GM19043 (cell line): ENCODE measurements around the gene GRIN3B.

Source experiments
- ATAC-seq: cut with Tn5 transposase; IDR thresholded peaks from one replicate; pipeline ENCODE4 v1.9.1; 2021; ENCODE audit warnings: low read depth; ENCODE audit not compliant: unreplicated experiment

GRIN3B gene

DNA sequence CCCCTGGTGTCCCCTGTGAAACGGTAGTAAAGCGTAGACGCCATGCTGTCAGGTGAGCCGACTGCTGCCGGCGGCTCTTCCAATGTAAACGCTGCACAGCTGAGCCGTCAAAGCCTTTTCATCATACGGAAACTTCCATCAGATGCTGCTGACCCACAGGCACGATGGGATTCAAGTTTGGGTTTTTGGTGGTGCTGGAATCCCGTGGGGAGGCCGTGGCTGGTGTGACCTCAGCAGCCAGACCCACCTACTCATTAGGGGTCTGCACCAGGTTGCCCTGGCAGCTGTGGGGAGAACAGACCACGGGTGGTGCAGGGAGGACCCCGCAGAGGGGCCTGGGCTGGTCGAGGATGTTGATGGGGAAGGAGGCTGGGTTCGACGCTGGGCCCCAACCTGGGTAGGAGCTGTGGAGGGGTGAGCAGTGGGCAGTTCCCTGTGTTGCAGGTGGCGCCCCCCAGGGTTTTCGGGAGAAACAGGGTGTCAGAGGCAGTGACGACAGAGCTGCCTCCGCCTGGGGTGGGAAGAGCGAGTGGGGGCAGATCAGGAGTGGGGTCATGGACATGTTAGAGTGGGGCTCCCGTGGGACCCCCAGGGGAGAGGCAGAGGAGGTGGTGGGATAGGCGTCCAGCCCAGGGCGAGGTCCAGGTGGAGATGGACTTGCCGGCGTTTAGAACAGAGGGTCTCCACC is 6.6 kb downstream of the GRIN3B start:
- no peak for ATAC-seq

DNA sequence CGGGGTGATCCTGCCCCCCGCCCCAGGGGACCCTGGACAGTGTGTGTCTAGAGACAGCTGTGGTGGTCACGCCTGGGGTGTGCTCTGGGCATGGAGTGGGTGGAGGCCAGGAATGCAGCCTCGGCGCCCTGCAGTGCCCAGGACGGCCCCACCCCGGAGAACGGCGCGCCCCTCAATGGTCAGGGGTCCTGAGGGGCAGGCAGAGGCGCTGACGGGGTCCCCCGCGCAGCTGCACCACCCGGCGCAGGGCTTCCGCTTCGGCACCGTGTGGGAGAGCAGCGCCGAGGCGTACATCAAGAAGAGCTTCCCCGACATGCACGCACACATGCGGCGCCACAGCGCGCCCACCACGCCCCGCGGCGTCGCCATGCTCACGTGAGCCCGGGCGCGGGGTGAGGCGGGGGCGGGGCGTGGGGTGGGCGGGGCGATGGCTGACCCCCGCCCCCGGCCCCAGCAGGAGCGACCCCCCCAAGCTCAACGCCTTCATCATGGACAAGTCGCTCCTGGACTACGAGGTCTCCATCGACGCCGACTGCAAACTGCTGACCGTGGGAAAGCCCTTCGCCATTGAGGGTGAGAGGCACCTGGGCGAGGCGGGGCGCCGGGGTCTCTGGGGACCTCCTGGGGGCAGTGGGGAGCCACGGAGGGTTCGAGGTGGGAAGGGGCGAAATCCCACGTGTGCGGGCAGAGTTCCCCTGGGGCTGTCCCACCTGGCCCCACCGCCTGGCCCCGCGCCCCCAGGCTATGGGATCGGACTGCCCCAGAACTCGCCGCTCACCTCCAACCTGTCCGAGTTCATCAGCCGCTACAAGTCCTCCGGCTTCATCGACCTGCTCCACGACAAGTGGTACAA is 7.4 kb downstream of the GRIN3B start:
- no peak for ATAC-seq

DNA sequence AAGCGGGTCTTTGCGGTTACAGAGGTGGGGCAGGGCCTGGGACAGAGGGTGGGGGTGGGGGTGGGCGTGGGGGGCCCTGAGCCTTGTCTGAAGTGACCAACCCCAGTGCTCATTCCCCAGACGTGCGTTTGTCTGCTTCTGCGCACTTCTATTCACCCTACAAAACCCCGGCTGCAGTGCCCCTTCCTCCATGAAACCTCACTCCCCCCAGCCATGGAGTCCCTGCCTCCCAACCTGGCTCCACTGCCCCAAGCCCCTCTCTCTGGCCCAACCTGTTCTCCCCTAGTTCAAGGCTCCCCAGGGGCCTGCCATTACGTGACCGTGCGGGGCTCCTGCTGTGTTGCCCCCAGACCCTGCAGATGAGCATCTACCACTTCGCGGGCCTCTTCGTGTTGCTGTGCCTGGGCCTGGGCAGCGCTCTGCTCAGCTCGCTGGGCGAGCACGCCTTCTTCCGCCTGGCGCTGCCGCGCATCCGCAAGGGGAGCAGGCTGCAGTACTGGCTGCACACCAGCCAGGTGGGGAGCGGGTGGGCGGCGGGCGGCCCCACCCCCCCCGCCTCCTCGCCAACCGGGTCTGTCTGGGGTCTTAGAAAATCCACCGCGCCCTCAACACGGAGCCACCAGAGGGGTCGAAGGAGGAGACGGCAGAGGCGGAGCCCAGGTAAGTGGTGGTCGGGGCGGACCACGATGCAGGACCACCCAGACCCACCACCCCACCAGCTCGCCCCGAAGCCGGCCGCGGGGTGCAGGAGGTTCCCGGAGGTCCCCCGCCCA is 8.2 kb downstream of the GRIN3B start:
- ATAC-seq, result no peak

DNA sequence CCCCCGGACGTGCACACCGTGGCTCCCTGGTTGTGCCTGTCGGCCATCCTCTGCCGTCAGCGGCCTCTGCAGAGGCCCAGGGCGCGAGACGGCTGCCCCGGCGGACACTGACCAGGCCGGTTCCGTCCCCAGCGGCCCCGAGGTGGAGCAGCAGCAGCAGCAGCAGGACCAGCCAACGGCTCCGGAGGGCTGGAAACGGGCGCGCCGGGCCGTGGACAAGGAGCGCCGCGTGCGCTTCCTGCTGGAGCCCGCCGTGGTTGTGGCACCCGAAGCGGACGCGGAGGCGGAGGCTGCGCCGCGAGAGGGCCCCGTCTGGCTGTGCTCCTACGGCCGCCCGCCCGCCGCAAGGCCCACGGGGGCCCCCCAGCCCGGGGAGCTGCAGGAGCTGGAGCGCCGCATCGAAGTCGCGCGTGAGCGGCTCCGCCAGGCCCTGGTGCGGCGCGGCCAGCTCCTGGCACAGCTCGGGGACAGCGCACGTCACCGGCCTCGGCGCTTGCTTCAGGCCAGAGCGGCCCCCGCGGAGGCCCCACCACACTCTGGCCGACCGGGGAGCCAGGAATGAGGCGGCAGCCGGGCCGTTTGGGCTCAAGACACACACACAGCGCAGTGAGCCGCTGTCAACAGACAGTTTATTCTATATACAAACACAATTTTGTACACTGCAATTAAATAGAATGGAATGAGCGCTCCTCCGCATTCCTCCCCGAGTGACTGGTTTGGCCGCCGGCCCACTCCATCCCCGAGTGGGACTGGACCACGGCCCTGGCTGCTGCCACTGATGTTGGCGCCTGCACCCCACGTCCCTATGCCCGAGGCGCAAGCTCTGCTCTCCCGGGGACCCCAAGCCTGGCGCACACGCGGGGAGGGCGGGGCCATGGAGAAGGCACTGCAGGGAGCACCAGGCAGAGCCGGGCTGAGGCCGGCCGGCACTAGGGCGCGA is 9.1 kb downstream of the GRIN3B start:
- no peak for ATAC-seq

DNA sequence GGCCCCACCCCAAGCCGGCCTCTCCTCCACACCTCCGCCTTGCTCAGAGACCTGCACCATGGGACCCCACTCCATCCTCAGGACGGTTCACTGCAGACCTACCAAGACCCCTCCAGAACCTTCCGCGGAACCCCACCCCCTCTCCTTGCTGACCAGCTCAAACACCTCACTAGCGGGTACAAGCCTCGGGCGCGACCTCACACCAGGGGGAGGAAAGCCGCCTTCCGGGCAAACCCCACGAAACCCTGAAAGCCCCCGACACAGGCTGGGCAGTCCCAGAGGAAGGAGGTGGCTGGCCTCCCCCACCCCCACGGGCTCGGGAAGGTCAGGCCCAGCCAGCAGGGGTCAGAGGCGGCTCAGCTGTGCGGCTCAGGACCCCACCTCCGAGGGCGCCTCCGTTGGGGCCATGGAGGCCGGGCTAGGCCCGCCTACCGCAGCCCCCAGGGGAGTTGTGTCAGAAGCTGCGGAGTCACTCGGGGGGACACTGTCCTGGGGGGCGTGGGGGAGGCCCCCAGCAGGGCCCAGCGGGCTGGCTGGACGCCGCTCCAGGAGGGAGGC is 9.8 kb downstream of the GRIN3B start:
- ATAC-seq, result no peak

DNA sequence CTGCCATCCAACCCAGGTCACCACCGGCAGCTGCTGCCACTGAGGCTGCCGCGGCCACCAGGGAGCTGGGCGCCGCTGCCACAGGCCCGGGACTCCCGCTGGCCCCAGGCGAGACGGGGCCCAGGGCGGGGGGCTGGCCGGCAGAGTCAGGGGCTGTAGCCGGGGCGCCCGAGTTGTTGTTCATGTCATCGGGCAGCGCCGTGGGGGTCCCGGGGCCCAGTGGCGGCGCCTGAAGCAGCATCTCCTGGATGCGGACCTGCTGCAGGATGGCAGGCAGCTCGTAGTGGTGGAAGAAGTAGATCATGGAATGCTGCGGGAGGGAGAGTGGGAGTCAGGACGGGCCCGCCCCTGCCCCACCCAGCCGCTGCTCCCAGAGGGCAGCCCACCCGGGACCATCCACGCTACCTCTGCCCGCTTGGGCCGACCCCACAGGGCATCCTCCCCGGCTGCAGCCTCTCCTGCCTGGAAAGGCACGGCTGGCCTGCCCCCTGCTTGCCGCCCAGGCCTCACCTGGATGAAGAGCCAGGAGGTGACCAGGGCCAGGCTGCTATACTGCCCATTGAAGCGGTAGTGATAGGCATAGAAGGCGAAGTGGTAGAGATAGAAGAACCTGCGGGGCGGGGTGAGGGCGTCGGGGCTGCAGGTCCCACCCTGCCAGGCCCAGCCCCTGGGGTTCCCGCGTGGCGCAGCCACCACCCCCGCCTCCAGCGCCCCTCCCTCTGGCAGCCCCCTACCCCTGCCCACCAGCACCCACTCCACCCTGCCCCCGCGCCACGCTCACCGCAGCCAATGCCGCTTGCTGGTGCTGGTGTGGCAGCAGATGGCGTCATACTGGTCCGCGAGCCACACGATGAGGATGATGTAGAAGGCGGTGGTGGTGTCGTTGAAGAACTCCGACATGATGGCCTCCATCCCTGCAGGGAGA is 10.6 kb downstream of the GRIN3B start:
- no peak for ATAC-seq

DNA sequence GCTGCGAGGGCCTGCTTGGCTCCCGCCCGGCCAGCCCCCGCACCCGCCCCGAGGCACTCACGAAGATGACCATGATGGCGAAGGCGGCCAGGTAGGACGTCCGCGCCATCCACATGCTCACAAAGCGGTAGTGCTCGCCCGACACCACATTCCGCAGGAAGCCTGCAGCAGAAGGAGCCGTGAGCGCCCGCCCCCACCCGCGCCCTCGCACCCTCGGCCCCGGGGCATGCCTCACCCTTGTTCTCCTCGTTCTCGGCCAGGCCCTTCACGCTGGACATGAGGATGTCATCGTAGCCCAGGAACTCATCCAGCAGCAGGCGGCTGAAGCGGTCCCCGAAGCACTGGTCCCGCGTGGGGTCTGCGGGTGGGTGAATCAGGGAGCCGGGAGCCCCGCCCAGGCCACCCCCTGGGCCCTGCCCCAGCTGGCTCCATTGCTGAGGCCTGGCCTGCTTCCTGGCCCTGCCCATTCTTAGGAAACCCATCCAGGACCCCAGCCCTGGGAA is 11.7 kb downstream of the GRIN3B start:
- no peak for ATAC-seq

DNA sequence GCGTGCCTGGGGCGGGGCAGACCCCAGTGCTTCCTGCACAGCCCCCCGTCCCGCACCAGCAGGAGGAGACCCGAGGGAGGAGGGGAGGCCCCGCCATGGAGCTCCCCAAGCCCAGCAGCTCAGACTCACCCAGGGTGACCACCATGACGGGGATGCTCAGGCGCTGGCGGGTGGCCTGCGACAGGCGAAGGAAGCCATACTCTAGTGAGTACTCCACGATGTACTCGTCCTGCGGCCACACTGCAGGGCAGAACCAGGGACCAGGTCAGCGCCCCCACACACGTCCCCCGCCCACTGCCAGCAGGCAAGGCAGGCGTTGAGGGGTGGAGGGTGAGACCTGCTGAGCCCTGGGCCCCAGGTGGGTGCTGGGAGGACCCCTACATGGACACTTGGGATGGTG is 12.1 kb downstream of the GRIN3B start:
- no peak for ATAC-seq

DNA sequence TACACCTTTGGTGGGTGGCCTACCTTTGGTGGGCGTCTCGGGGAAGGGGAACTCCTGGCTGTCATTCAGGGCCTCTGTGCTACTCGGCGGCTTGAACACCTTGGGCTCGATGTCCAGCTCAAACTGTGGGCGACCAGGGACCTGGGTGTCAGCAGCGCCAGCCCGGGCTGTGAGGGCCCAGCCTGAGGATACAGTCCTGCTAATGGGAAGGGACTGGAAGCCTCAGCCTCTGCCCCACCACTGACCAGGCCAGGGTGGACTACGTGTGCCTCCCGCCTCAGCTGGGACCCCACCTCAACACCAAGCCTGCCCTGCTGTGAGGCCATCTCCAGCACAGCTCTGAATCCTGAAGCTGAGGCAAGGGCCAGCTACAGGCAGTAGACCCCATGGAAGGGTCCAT is 13.0 kb downstream of the GRIN3B start:
- no peak for ATAC-seq

DNA sequence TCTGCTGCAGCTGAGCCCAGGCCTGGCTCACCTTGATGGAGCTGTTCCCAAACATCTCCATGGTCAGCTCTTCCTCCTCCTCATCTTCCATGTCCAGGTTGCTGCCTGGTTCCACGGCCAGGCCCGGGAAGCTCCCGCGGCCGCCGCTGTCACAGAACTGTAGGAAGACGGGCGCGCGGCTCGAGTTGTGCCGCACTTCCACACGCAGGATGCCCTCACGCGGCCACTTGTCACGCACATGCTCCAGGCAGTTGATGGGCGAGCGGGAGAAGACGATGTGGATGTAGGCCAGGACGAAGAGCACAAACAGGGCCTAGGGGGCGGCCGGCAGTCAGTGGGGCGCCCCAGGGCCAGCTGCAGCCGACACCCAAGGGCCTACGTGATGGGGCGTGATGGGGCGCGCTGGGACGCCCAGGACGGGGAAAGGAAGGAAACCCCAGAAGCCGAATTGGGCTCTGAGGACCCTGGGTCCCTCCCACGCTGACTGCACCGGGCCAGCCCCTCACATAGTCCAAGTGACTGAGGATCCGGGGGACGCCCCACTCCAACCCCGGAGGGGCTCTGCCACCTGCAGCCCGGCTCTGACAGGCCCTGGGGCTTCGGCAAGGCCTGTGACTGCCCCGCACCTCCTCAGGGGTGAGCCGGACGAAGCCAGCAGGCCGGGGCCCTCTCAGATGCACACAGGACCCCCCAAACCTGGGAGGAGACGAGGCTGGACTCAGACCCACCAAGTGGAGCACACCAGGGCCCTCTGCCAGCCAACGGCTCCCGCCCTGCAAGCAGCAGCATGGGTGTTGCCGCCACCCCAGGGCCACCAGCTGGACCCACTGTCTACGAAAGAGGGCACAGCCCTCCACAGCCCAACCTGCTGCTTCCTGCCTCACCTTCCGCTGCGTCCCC is 14.2 kb downstream of the GRIN3B start:
- no peak for ATAC-seq

DNA sequence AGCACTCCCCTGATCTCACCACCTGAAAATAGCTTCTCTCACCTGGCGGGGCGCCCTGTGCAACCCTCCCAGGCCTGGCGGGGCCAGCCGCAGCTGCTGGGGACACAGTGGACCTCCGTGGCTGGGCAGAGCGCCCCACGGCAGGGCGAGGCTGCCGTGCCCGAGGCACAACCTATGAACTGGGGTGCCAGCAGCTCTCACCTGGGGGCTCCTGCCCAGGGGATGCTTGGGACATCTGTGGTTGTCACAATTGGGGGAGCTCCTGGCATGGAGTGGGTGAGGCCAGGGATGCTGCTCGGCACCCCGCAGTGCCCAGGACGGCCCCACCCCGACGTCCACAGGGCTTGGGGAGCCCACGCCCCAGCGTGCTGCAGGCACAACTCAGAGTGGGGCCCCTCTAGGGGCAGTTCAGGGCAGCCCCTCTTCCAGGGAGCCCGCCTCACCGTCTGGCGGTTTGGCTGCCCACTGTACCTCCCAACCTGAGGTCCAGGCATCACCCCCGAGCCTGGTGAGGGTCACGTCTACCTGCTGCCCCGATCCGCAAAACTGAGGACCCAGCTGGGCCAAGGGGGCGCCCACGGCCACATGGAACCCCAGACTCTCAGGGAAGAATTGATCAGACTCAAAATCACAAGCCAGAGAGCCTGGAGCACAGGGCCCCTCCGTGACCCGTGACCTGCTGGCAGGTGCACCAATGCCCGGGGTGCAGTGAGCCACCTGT is 15.0 kb downstream of the GRIN3B start:
- no peak for ATAC-seq

DNA sequence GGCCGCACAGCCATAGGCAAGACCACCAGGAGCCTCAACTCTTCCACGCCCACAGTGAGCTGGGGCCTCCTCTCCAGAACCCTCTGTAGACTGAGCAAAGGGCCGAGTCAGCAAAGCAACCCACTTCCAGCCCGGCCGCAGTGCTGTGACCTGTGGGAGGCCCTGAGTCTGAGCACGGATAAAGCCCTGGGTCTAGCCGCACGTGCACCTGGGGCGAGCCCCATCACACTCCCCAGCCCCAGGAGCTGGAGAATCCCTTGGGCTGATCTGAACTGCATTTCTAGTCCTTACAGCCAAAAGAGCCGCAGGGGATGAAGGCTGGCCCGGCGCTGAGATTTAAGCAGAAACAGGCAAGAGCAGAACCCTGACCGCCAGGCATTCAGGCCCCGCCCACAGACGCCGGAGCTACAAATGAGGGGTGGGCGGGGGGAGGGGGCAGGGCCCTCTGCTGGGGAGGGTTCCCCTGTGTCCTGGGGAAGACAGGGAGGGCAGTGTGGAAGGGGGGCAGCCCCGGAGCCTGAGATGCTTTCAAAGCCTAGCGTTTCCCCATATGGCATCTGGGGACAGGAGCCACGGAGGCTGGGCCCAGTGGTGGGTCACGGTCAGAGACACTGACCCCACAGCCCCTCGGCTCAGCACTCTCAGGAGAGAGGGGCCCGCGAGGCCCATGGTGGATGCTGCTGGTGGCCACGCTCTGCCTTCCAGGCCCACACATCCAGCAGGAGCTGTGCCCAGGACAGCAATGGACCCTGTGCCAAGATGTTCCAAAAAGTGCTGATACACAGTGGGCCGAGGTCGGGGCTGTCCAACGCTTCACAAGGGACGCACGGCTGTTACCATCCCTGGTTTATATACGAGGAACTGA is 15.8 kb downstream of the GRIN3B start:
- no peak for ATAC-seq

DNA sequence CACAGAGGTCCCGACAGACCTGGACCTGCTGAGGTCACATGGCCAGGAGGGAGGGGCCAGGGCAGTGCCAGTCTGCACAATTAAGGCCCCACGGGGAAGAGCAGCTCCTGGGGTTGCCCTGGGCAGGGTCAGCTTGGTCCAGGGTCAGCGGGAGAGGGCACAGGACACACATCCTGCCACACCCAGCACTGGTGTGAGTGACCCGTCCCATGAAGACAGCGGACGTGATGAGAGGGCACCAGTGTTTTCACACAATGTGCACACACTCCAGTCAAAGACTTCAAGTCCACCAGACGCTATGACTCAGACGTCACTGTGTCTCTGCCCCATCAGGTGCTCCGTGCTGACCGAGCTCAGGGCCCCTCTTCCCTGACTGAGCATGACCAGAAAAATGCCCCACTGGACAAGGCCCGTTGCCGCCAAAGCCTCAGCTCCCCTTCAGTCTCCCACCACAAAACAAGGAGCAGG is 16.5 kb downstream of the GRIN3B start:
- no peak for ATAC-seq

DNA sequence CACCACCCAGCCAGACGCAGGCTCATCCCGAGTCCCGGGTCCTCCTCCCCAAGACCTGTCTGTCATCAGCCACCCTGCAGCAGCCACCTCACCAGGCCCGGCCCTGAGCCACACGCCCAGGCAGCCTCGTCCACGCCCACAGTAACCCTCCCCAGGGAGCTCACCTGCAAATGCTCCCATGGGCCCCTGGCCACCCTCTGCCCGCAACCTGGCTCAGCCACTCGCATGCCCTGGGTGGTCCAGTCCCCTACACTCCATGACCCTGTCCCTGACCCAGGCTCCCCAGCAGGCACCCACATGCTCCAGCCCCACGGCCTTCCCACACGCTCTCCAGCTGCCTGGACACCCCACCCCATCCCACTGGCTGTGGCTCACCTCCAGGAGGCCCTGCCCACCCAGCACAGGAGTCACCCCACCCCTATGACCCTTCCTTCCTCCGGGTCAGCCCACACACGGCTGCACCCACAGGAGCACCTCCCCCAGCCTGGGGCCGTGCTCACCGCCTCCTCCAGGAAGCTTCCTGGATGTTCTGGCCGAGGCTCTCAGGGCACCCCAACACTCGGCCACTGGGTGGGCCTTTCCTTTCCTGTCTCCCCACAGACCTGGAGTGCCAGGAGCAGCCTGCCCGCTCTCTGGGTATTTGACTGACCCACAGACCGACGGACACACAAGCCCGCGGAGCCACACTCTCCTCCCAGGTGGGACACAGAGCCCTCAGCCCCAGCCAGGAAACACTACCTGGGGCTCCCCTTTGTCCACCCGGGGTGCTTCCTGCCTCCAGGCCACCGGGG is 17.1 kb downstream of the GRIN3B start:
- no peak for ATAC-seq

DNA sequence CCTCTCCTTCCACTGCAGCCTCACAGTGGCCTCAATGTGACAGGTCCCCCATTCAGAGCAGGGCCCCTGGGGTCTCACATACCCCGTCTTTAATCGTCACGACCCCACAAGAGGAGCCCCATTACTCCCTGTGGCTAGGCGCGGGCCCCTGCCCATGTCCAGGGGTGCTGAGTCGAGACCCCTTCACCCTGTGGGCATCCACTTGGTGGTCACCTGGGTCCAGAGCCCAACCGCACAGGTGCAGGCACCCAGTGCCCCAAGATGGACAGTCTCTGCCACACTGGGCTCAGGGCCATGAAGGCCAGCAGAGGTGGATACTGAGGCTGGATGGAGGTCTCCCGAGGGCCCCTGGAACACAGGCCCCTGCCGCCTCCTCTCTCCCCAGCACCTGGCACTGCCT is 17.7 kb downstream of the GRIN3B start:
- ATAC-seq, result no peak
